Muscle of arm (tissue), 14 donors: ENCODE measurements around the gene PCP2. TPM values are rescaled to one million over a fixed set of nuclear protein-coding genes. Genes with fewer than 3 reads are reported as not detected.

Experiments used
- DNase-seq: peaks from one replicate; pipeline ENCODE4 v3.0.0-alpha.2; 2013
- long read RNA-seq, 11 donors: transcript quantifications; one replicate each; lab custom pipeline, GENCODE V29; 2026
- polyA plus RNA-seq, 12 donors: library from polyadenylated mRNA; unstranded; fragments of 120-200 nt; gene quantifications; one replicate each; pipeline ENCODE4 v1.2.1, GENCODE V29; 2013; ENCODE audit not compliant: insufficient read length in 12 of 12

The PCP2 gene
- under 1 TPM in 3 of 12 donors, not detected in 9; 0.16 to 0.66 (median 0.40) TPM for polyA plus RNA-seq
- long read RNA-seq, donor 1, partial matches to known transcripts, result 5 of 95 reads
- long read RNA-seq, donor 1, other reads (novel, unspliced or antisense), result 90 of 95 reads
- long read RNA-seq, donor 2, result 0 reads
- long read RNA-seq, donor 3, result 0 reads
- long read RNA-seq, donor 4, result 0 reads
- long read RNA-seq, donor 5, result 0 reads
- long read RNA-seq, donor 6, result 0 reads
- long read RNA-seq, donor 7, result 0 reads
- long read RNA-seq, donor 8, result 0 reads
- long read RNA-seq, donor 9, partial matches to known transcripts, result 5 of 67 reads
- long read RNA-seq, donor 9, other reads (novel, unspliced or antisense), result 62 of 67 reads
- long read RNA-seq, donor 10, partial matches to known transcripts, result 0 of 40 reads
- long read RNA-seq, donor 10, other reads (novel, unspliced or antisense), result 40 of 40 reads
- long read RNA-seq, donor 11, partial matches to known transcripts, result 0 of 79 reads
- long read RNA-seq, donor 11, other reads (novel, unspliced or antisense), result 79 of 79 reads

DNA sequence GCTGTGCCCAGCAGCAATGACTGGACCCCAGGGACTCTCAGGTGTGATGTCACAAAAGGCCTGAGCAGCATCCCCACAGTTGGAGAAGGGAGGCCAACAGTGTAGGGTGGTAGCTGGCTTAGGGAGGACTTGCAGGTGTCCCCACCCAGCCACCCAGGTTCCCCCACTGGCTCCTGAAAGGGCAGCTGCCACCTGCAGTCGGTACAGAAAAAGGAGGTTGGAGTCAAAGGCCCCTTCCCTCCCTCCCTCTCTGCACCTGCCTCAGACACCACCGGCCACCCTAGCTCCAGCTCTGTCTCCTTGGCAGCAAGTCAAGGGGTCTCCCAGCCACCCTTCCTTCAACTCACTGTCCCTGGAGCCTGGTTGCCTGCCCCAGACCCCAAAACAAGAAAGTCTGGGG, at the start of gene PCP2:
TSS of gene PCP2 (minus strand) at position 22 of the 400 bp plus-strand sequence. CDS start 262 bp downstream, outside the sequence.
- DNase-seq, result no peak

- DNase-seq, result no peak
These were observed 48.8 kb upstream of the PCP2 start for GRCh38 chr19:7682175-7682855.

- DNase-seq, result peak; percentile 73
These were observed 48.0 kb upstream of the PCP2 start for GRCh38 chr19:7681340-7682174.

DNA sequence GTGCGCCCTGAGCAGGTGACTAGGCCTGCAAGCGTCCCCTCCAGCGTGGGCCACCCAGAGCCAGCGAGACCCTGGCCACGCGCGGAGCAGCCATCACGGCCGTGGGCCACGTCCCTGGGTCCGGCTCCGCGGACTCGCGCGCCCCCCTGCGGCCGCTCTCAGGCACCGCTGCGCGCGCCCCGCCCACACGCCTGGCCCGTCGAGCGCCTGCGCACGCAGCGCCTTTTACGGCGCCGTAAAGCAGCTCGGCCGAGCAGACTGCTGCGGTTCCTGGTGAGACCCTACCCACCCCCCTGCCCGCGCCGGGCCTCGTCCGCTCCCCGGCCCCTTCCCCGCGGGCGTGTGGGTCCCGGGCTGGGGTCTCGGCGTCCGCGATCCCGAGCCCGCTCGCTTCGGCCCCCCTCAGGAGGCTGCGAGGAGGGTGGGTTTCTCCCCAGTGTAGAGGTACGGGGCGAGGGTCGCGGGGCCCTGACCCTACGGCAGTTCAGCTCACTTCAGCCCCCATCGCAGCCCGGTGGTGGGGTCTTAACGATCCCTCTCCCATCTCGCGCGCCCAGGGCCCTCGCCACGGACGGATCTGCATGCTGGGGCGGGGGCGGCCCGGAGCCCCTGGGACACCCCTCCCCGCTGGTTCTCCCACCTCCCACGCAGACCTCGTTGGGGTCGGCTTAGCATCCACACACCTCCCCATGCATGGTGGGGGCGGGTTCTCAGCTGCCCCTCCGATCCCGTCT, 47.3 kb upstream of the PCP2 start, which contains the start of gene TRAPPC5:
TSS of gene TRAPPC5 (plus strand) at position 228 of the 734 bp plus-strand sequence. CDS start 1,421 bp downstream, outside the sequence.
- DNase-seq, result peak; percentile 90

GRCh38 chr19:7679771-7680605, 46.5 kb upstream of the PCP2 start:
- DNase-seq, result no peak

- DNase-seq, result no peak
These were observed 45.6 kb upstream of the PCP2 start for GRCh38 chr19:7678971-7679751.

DNA sequence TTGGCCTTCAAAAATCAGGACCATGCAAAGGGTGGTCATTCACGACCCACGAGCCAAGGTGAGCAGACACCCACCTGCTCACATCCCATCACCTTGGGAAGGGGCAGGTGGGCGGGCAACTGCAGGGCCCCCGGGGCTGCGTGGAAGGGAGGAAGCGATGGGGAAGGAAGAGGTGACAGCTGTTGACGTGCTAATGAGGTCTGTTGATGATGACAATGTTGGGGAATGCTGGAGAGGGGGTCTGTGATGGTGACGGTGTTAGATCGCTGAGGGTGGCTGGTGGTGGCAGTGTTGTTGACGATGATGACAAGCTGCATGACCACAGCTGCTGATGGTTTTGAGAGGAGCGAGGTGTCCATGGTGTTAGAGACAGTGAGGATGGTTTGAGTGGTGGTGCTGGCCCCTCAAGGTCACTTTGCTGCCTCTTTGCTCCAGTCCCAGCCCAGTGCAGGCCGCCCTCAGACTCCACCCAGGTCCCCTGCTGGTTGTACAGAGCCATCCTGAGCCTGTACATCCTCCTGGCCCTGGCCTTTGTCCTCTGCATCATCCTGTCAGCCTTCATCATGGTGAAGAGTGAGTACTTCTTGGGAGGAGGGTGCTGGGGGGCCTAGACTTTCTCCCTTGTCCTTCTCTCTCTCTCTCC, 44.3 kb upstream of the PCP2 start:
- DNase-seq, result no peak

DNA sequence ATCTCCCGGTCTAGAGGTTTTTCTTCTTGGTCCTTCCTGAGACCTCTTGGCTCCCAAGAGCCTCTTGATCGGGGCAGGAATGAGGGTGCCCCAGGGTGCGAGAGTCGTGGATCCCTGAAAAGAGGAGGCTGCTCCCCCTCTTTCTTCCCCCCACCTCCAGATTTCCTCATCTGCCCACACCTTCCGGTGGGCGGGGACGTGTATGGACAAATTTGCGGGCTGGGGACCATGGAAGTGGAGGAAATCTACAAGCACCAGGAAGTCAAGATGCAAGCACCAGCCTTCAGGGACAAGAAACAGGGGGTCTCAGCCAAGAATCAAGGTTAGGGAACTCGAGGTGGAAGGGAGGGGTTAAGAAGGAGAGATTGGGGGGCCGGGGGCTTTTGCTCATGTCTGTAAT, 43.3 kb upstream of the PCP2 start, which contains the start of gene MCEMP1:
TSS of gene MCEMP1 (plus strand) at position 237 of the 400 bp plus-strand sequence. CDS start at position 268, 31 bp downstream.
- no peak for DNase-seq

DNA sequence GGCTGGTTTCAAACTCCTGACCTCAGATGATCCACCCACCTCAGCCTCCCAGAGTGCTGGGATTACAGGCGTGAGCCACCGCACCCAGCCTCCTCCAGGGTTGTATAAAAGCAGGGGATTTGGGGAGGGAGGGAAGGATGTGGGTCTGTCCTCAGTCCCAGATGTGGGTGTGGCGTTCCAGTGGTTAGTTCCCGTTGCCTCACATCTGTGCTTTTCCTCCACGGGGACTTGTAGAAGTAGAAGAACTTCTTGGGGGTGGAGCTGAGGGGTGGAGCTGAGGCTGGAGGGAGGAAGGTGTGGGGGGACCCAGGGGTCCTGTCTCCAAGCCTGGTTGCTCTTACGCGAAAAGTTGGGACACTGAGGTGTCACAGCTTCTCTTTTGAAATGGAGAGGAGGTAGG, 42.9 kb upstream of the PCP2 start:
- no peak for DNase-seq

DNA sequence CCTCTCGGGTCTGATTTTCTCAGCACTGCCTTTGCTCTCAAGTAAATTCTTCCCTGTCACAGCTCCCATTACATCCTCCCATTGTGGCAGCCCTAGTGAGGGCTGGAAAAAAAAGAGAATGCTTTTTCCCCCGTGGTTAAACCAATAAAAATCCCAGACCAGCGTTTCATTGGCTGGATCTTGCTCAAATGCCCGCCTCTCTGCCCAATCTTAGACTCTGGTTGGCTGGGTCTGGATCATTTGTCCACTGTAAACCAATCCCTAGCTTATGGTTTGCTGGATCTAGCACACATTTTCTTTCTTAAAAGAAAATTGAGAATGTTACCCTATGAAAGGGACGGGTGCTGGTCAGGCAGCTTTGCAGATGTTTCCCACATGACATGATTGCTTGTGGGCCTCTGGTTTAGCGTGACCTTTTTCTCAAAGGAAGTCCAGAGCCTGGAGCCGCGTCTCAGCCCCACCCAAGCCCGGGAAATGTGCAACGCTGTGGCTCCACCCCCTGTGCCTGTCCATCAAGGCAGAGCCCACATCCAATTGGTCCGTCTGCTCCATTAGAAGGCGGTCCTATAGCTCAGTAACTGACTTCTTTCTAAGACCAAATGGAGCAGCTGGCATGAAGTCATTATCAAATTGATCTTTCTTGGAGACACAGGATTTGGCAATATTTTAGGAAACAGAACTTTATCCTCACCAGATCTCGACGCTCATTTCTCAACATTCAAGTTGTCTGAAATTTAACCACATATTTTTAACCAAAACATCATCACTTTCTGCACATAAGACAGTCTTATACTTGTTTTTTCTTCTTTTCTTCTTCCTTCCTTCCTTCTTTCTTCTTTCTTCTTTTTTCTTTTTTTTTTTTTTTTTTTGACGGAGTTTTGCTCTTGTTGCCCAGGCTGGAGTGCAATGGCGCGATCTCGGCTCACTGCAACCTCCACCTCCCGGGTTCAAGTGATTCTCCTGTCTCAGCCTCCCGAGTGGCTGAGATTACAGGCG, 40.8 kb upstream of the PCP2 start:
- peak; percentile 40 for DNase-seq

DNA sequence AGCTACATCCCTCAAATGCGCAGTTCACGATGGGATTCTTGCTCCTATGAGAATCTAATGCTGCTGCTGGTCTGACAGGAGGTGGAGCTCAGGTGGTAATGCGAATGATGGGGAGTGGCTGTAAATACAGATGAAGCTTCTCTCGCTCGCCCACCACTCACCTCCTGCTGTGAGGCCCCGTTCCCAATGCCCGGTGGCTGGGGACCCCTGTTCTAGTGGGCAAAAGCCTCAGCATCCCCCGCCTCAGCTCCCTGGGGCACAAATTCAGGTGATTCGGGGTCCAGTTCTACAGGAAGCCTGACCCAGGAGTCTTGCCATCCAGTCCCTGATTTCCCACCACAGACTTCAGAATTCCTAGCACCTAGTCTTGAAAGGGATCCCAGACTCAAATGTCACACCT, 39.0 kb upstream of the PCP2 start:
- DNase-seq, result no peak

DNA sequence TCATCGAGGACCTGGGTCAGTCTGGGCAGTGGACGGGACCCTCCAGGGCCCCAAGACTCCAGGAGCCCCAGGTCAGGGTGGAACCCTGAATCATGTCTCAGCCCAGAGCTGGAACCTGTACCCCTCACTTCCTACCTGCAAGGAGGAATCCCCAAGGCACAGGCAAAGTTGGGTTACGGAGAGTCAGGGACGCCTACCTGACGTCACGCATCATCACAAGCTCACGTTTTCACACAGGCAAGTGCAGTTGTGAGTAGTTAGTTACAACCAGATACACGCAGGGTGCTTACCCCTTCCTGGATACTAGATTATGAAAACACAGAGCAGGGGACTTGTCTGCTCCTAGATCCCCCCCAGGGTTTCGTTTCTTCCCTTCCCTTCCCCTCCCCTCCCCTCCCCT, 37.3 kb upstream of the PCP2 start:
- DNase-seq, result no peak

GRCh38 chr19:7670150-7670783, 36.7 kb upstream of the PCP2 start:
- DNase-seq, result peak; percentile 16

DNA sequence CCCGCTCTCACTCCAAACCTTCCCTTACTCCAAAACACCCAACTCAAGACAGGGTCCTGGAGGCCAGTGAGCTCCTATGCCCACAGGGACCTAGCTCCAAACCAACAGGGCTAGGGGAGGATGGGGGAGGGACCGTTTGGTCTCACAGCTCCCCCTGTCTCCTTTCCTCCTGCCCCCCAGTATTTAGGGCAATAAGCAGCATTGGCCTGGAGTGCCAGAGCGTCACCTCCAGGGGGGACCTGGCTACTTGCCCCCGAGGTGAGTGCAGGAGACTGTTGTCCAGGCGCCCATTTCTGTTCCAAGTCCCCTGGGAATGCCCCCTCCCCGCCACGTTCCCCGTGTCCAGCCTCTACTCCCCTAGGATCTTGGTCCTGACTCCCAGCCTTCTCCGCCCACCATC, 36.1 kb upstream of the PCP2 start:
- DNase-seq, result no peak

GRCh38 chr19:7668842-7669241, 35.3 kb upstream of the PCP2 start, which contains the start of gene RETN:
Gene RETN, plus strand, starts transcription at chr19:7669049. Its CDS starts 278 bp downstream, at chr19:7669327.
- DNase-seq, result no peak

DNA sequence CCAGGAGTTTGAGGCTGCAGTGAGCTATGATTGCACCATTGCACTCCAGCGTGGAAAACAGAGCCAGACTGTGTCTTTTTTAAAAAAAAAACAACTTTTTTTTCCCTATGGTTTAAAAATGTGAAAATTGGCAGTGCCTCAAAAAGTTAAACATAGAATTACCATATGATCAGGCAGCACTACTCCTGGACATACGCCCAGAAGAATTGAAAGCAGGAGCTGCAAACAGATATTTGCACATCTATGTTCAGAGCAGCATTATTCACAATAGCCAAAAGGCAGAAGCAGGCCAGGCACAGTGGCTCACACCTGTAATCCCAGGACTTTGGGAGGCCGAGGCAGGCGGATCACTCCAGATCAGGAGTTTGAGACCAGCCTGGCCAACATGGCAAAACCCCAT, 31.6 kb upstream of the PCP2 start:
- peak; percentile 79 for DNase-seq

- DNase-seq, result no peak
These were observed 30.2 kb upstream of the PCP2 start for GRCh38 chr19:7663706-7664105.
